Measurements from ENCODE around the gene MYLK4. TPM values are rescaled to one million over a fixed set of nuclear protein-coding genes. Genes with fewer than 3 reads are reported as not detected.

MYLK4 gene
- total RNA-seq, 2 donors from 2014 or later, result 0.68 to 2.0 TPM

DNA sequence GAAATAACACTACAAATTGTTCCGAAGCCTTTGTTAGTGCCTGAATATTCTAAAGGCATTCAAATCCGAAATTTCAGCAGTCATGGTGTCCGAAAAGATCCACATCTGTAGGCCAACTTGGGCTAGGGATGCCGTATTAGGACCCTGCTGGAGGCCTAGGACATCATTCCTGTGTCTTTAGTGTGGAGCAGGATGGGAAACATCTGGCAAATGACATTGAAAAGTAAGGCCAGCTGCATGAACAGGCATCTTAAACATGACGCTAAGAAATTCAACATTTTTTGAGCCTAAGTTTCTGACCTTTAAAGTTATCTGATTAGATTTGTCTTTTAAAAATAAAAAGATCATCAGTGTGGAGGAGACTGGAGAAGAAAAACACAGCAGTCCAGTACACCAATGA is 91.3 kb downstream of the MYLK4 start:
- no peak for ATAC-seq (ENCODE audit: insufficient number of reproducible peaks, low FRiP score, low read depth)
- TF ChIP-seq, protein P1, sequence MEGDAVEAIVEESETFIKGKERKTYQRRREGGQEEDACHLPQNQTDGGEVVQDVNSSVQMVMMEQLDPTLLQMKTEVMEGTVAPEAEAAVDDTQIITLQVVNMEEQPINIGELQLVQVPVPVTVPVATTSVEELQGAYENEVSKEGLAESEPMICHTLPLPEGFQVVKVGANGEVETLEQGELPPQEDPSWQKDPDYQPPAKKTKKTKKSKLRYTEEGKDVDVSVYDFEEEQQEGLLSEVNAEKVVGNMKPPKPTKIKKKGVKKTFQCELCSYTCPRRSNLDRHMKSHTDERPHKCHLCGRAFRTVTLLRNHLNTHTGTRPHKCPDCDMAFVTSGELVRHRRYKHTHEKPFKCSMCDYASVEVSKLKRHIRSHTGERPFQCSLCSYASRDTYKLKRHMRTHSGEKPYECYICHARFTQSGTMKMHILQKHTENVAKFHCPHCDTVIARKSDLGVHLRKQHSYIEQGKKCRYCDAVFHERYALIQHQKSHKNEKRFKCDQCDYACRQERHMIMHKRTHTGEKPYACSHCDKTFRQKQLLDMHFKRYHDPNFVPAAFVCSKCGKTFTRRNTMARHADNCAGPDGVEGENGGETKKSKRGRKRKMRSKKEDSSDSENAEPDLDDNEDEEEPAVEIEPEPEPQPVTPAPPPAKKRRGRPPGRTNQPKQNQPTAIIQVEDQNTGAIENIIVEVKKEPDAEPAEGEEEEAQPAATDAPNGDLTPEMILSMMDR (IDR thresholded peaks at IDR 0.05), result no peak
- Histone ChIP-seq H3K4me1 (ENCODE audit: control insufficient read depth in 1 of 2, low read depth in 2 of 2) (peaks cover 3 to 6% of the 10 kb centered on the region in 2 donors), H3K27ac (no peak overlapping the region), H3K36me3 (no peaks in the 10 kb centered on the region), H3K9me3 (no peaks in the 10 kb centered on the region), H3K27me3 (replicated peaks; ENCODE audit: insufficient read depth) (no peaks in the 10 kb centered on the region), H3K4me3 (no peak overlapping the region)
- no peak for DNase-seq (ENCODE audit: low spot score)

DNA sequence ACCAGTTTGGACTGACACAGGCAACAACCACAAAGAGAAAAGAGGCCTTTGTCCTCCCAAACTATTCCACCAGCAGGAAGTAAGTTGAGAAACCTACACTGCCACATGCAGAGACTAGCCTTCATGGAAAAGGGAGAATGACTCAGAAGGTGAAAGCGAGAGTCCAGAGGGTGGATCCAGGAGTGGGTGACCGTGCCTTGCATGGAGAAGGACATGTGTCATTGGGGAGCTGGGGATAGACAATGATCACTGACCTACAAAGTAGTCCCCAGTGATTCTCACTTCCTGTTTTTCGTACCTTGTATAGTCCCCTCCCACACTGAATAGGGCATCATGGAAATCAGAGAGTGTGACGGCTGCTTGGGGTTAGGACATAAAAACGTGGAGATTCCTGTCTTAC is 91.9 kb downstream of the MYLK4 start:
- no peaks in the 10 kb centered on the region for H3K36me3 ChIP-seq
- no peak overlapping the region for H3K4me3 ChIP-seq
- TF ChIP-seq, protein P1 (IDR thresholded peaks at IDR 0.05), result no peak
- H3K27me3 ChIP-seq (replicated peaks; ENCODE audit: insufficient read depth), result no peaks in the 10 kb centered on the region
- no peak for DNase-seq (ENCODE audit: low spot score)
- H3K27ac ChIP-seq, result no peak overlapping the region
- ATAC-seq (ENCODE audit: insufficient number of reproducible peaks, low FRiP score, low read depth), result no peak
- no peaks in the 10 kb centered on the region for H3K9me3 ChIP-seq
- peaks cover 3 to 6% of the 10 kb centered on the region in 2 donors for H3K4me1 ChIP-seq (ENCODE audit: control insufficient read depth in 1 of 2, low read depth in 2 of 2)

GRCh38 chr6:2656460-2657079 is 94.2 kb downstream of the MYLK4 start:
- peaks cover 3 to 6% of the 10 kb centered on the region in 2 donors for H3K4me1 ChIP-seq (ENCODE audit: control insufficient read depth in 1 of 2, low read depth in 2 of 2)
- TF ChIP-seq, protein P1 (IDR thresholded peaks at IDR 0.05), result no peak
- no peak overlapping the region for H3K27ac ChIP-seq
- H3K36me3 ChIP-seq, result no peaks in the 10 kb centered on the region
- no peak overlapping the region for H3K4me3 ChIP-seq
- no peaks in the 10 kb centered on the region for H3K9me3 ChIP-seq
- DNase-seq (ENCODE audit: low spot score) (no peak), ATAC-seq (ENCODE audit: insufficient number of reproducible peaks, low FRiP score, low read depth) (no peak)
- no peaks in the 10 kb centered on the region for H3K27me3 ChIP-seq (replicated peaks; ENCODE audit: insufficient read depth)

DNA sequence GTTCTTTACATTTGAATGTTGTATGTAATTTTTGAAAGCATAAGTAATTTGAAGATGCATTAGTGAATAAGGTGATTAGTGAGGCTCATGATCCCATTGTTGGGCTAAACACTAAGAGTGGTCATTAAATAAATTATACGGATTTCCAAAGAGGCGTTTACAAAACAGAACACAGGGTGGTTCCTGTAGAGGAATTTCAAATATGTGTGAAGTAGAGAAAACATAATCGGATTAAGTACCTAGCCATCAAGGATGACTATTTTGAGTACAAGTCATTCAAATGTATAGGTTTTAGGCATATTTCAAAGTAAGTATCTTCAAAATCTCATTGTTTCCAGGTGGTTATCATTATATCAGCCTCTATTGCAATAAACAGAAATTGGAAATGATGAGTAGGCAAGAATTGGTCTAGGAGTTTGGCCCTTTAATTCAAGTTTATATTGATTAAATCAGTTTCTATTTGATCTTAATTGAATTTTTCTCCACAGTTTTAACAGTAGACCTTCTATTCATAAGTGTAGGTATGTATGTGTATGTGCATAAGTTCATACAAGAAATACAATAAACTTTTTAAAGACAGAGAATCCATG is 94.8 kb downstream of the MYLK4 start:
- TF ChIP-seq, protein P1 (IDR thresholded peaks at IDR 0.05), result no peak
- Histone ChIP-seq H3K4me1 (ENCODE audit: control insufficient read depth in 1 of 2, low read depth in 2 of 2) (peaks cover 3 to 6% of the 10 kb centered on the region in 2 donors), H3K36me3 (no peaks in the 10 kb centered on the region), H3K4me3 (no peak overlapping the region), H3K27ac (no peak overlapping the region), H3K27me3 (replicated peaks; ENCODE audit: insufficient read depth) (no peaks in the 10 kb centered on the region), H3K9me3 (no peaks in the 10 kb centered on the region)
- ATAC-seq (ENCODE audit: insufficient number of reproducible peaks, low FRiP score, low read depth), result no peak
- no peak for DNase-seq (ENCODE audit: low spot score)

DNA sequence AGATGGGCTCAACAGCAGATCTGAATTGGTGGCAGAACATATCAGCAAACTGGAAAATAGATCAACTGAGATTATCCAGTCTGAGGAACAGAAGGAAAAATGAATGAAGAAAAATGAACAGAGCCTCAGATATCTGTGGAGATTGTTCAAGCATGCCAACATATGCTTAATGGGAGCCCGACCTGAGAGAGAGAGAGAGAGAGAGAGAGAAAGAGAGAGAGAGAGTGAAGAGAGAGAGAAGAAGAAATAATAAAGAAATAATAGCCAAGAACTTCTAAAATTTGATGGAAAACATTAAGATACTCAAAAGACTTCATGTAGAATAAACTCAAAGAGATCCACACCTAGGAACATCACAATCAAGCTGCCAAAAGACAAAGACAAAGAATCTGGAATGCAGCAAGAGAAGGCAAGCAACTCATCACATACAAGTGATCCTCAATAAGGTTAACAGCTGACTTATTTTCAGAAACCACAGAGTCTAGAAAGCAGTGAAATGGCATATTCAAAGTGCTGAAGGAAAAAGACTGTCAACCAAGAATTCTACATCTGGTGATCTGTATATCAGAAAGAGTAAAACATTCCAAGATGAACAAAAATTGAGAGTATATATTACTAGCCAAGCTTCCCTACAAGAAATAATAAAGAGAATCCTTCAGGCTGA is 97.2 kb downstream of the MYLK4 start:
- Histone ChIP-seq H3K36me3 (no peaks in the 10 kb centered on the region), H3K9me3 (no peaks in the 10 kb centered on the region), H3K4me1 (ENCODE audit: control insufficient read depth in 1 of 2, low read depth in 2 of 2) (peaks cover 3 to 6% of the 10 kb centered on the region in 2 donors), H3K27me3 (replicated peaks; ENCODE audit: insufficient read depth) (no peaks in the 10 kb centered on the region), H3K27ac (no peak overlapping the region), H3K4me3 (no peak overlapping the region)
- DNase-seq (ENCODE audit: low spot score) (no peak), ATAC-seq (ENCODE audit: insufficient number of reproducible peaks, low FRiP score, low read depth) (no peak)
- TF ChIP-seq, protein P1 (IDR thresholded peaks at IDR 0.05), result no peak
